GM06990 (cell line): ENCODE results near the gene RGS4.

Source experiments
- DNase-seq: peaks from one replicate; pipeline ENCODE4 v3.0.0-alpha.2; 2011; ENCODE audit not compliant: insufficient read length; ENCODE audit errors: extremely low read depth
- H3K27me3 ChIP-seq: replicated peaks from 2 replicates; pipeline ENCODE4 v1.6.0; 2011; ENCODE audit warnings: low read length; ENCODE audit not compliant: control insufficient read depth, insufficient read depth
- H3K36me3 ChIP-seq: 2 replicates; pipeline ENCODE4 v1.5.1; 2011; ENCODE audit warnings: low read length; ENCODE audit not compliant: control insufficient read depth, insufficient read depth
- H3K4me3 ChIP-seq: replicated peaks from 2 replicates; pipeline ENCODE4 v1.5.1; 2011; ENCODE audit warnings: low read depth, mild to moderate bottlenecking, control low read depth, low read length
- CTCF ChIP-seq: IDR thresholded peaks from 2 replicates; pipeline ENCODE4 v1.5.1; 2011; ENCODE audit warnings: low read length, control low read depth, mild to moderate bottlenecking, inconsistent platforms; ENCODE audit not compliant: insufficient read depth, poor library complexity, severe bottlenecking

RGS4 gene

DNA sequence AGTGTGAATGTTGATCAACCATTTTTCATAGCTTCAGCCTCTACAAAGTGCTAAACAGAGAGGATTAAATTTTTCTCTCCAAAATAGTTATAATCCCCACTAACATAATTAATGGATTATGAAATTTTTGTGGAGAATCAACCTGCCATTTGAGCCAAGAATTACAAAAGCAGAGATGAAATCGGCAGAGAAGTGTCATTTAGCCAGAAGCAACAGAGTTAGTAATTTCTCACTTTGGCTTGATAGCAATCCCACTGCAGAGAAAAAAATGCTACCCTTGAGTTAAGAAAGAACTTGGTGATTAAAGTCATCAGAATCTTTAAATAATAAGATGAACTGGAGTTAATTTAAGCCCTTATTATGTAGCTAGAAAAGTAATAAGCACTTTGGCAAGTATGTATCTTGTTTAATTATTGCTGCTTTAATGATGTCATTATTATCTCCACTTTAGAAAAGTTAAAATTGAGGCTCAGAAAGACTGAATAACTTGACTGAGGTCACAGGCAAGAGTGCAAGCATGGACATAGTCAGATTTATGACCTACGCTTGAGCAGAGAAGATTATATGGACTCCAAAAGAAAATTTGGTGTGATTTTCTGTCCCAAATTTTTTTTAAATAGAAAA, 37.3 kb downstream of the RGS4 start:
- DNase-seq: no peak
- Histone ChIP-seq H3K4me3 (no peak overlapping the region), H3K27me3 (no peaks in the 10 kb centered on the region), H3K36me3 (no peaks in the 10 kb centered on the region)
- TF ChIP-seq CTCF: no peak

GRCh38 chr1:163107655-163108054, 38.5 kb downstream of the RGS4 start:
- H3K27me3 ChIP-seq: no peaks in the 10 kb centered on the region
- no peak for TF ChIP-seq CTCF
- no peaks in the 10 kb centered on the region for H3K36me3 ChIP-seq
- no peak overlapping the region for H3K4me3 ChIP-seq
- no peak for DNase-seq

DNA sequence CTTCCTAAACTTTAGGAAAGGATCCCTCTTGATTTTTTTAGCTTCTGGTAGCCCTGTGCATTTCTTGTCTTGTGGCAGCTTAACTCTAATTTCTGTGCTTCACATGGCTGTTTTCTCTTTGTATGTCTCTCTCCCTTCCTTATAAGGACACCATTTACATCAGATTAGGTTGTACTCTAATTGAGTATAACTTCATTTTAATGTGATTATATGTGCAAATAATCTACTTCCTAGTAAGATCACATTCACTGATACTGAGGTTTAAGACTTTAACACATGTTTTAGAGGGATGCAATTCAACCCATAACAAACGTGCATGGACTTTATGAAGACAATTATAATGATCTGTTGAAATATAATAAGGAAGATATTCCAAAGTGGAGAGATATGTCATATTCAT, 46.7 kb downstream of the RGS4 start:
- no peak overlapping the region for H3K4me3 ChIP-seq
- TF ChIP-seq CTCF: no peak
- no peaks in the 10 kb centered on the region for H3K27me3 ChIP-seq
- DNase-seq: no peak
- no peaks in the 10 kb centered on the region for H3K36me3 ChIP-seq

DNA sequence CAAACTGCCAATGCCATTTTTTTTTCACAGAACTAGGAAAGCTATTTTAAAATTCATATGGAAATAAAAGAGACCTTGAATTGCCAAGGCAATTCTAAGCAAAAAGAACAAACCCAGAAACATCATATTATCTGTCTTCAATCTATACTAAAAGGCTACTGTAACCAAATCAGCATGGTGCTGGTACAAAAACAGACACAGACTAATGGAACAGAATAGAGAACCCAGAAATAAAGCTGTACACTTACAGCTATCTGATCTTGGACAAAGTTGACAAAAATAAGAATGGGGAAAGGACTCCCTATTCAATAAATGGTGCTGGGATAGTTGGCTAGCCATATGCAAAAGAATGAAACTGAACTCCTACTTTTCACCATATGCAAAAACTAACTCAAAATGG, 50.5 kb downstream of the RGS4 start:
- no peak overlapping the region for H3K4me3 ChIP-seq
- H3K27me3 ChIP-seq: no peaks in the 10 kb centered on the region
- no peak for DNase-seq
- TF ChIP-seq CTCF: no peak
- no peaks in the 10 kb centered on the region for H3K36me3 ChIP-seq

- no peaks in the 10 kb centered on the region for H3K27me3 ChIP-seq
- DNase-seq: no peak
- no peak for TF ChIP-seq CTCF
Observed at GRCh38 chr1:163120372-163120771, 51.2 kb downstream of the RGS4 start.

DNA sequence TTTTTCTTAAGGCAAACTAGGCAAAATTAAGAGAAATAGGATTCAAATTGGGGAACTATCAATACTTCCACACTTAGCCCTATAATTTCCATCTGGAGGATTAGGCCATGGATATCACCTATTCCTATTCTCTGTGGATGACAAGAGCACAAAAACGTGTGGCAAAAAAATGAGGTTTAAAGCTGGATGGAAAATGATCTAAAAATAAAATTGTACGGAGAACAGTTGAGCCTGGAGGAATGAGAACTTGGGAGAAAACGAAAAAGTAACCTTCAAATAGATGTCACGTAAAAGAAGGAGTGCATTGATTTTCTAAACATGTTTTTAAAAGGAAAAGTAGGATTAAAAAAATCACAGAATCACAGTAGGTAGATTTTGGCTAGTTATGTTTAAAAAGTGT, 55.7 kb downstream of the RGS4 start:
- Histone ChIP-seq H3K4me3 (no peak overlapping the region), H3K36me3 (no peaks in the 10 kb centered on the region), H3K27me3 (no peaks in the 10 kb centered on the region)
- no peak for DNase-seq
- no peak for TF ChIP-seq CTCF

More at GRCh38 chr1:163120372-163120771, 51.2 kb downstream of the RGS4 start:
- Histone ChIP-seq H3K36me3 (no peaks in the 10 kb centered on the region), H3K4me3 (no peak overlapping the region)
